PC-9 (cell line): ENCODE results near the gene STK39. TPM values are rescaled to one million over a fixed set of nuclear protein-coding genes. Genes with fewer than 3 reads are reported as not detected.
A peak's percentile ranks its signal among the peaks of the same experiment; 100 is the strongest.

Source experiments
- BruUV-seq: library from RNA; stranded (reverse); fragments of 400-500 nt; replicated peaks from 2 replicates; lab custom pipeline; 2021; lab: Mats Ljungman, UMichigan
- CTCF ChIA-PET: fragments of 300-600 bp; sonication (Branson Sonifier 250); formaldehyde crosslinking; loops from one replicate; lab custom pipeline; 2022; ENCODE audit warnings: antibody characterized with exemption; lab: Charles Lee
- POLR2A ChIA-PET: fragments of 300-600 bp; sonication (Branson Sonifier 250); formaldehyde crosslinking; loops from one replicate; lab custom pipeline; 2022; ENCODE audit warnings: antibody characterized with exemption; ENCODE audit not compliant: unreplicated experiment; lab: Charles Lee
- DNase-seq, 2 experiments: peaks; one replicate each; pipeline versions ENCODE4 v3.0.0 to v3.0.0-alpha.2; 2015 to 2022; ENCODE audit warnings: mixed read lengths in 1 of 2
- H2AFZ ChIP-seq: fragments of 200-600 bp; sonication (generic); 2 replicates; pipeline ENCODE4 v1.8.1; 2017; ENCODE audit warnings: antibody characterized with exemption
- H3F3A ChIP-seq: fragments of 200-600 bp; sonication (generic); 2 replicates; pipeline ENCODE4 v1.8.1; 2017; ENCODE audit warnings: antibody characterized with exemption, mild to moderate bottlenecking, low read depth; ENCODE audit not compliant: insufficient read depth
- H3K27ac ChIP-seq: fragments of 200-600 bp; sonication (generic); 2 replicates; pipeline ENCODE4 v1.6.1; 2016; ENCODE audit warnings: mixed run types
- H3K27me3 ChIP-seq: fragments of 200-600 bp; sonication (generic); 2 replicates; pipeline ENCODE4 v1.6.1; 2016; ENCODE audit warnings: low read depth, mixed run types; ENCODE audit not compliant: insufficient read depth
- H3K36me3 ChIP-seq: fragments of 200-600 bp; sonication (generic); 2 replicates; pipeline ENCODE4 v1.6.1; 2016; ENCODE audit warnings: low read depth, mixed run types
- H3K4me1 ChIP-seq: fragments of 200-600 bp; sonication (generic); replicated peaks from 2 replicates; pipeline ENCODE4 v1.6.1; 2016; ENCODE audit warnings: mixed run types; ENCODE audit not compliant: insufficient read depth
- H3K4me2 ChIP-seq: fragments of 200-600 bp; sonication (generic); 2 replicates; pipeline ENCODE4 v1.6.1; 2017; ENCODE audit warnings: mixed run types
- H3K4me3 ChIP-seq: fragments of 200-600 bp; sonication (generic); 2 replicates; pipeline ENCODE4 v1.6.1; 2016; ENCODE audit warnings: mixed run types
- H3K79me2 ChIP-seq: fragments of 200-600 bp; sonication (generic); 2 replicates; pipeline ENCODE4 v1.6.1; 2017; ENCODE audit warnings: low read depth, mixed run types
- H3K9me2 ChIP-seq: fragments of 200-600 bp; sonication (generic); 2 replicates; pipeline ENCODE4 v1.8.1; 2017; ENCODE audit warnings: mild to moderate bottlenecking; ENCODE audit not compliant: insufficient read depth
- H3K9me3 ChIP-seq: fragments of 200-600 bp; sonication (generic); 2 replicates; pipeline ENCODE4 v1.8.1; 2016; ENCODE audit warnings: low read depth; ENCODE audit not compliant: insufficient read depth
- H4K20me1 ChIP-seq: fragments of 200-600 bp; sonication (generic); 2 replicates; pipeline ENCODE4 v1.8.1; 2017; ENCODE audit not compliant: insufficient read depth
- EZH2 ChIP-seq: fragments of 200-600 bp; sonication (generic); IDR thresholded peaks from 2 replicates; pipeline ENCODE4 v1.8.0; 2017; ENCODE audit warnings: antibody characterized with exemption, low read depth
- intact Hi-C: fragments of 100-400 bp; cut with micrococcal nuclease; formaldehyde crosslinking; loops from one replicate; pipeline ENCODE4 v1.10.0; 2022; ENCODE audit not compliant: unreplicated experiment
- total RNA-seq: library from RNA; stranded (reverse); gene quantifications from 2 replicates; pipeline ENCODE4 v1.2.3, GENCODE V29; 2021
- TF ChIP-seq, protein P1 (sequence below): fragments of 200-600 bp; sonication (generic); conservative IDR thresholded peaks from 2 replicates; pipeline ENCODE4 v1.6.1; 2017; ENCODE audit warnings: mixed run types, antibody characterized with exemption, mild to moderate bottlenecking, moderate library complexity

STK39 gene
- total RNA-seq, 1 experiment from 2014 or later: 14.5 TPM

DNA sequence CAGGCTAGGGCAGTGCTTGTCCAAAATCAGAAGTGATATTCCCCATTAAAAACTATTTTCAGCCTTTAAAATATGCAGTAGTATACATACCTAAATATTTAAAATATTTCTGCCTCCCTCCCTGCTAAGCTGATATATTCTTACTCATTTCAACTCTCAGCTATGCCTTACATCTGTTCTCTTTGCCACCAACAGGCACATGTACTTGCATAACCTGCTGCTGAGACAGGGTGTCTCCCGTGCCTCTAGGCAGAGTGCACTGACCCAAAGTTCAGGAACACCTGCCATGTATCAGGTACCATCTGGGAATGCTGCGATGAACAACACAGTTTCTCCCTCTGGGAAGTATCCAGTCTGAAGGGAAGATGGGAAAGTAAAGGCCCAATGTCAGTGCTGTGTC, 91.7 kb downstream of the STK39 start:
- CTCF ChIA-PET: no interaction called here
- peak in 1 of 2 experiments; percentile 66 for DNase-seq
- Histone ChIP-seq H3K36me3 (no peaks in the 10 kb centered on the region; the same call in none of the 2 replicates), H3K4me3 (no peak overlapping the region), H3F3A (peaks cover 14% of the 10 kb centered on the region; the same call in 1 of the 2 replicates), H2AFZ (no peak overlapping the region), H3K79me2 (0 out of 2 replicates have a peak, but pooled peaks cover 5% of the 10 kb centered on the region), H3K4me1 (peaks cover 36% of the 10 kb centered on the region), H3K27me3 (no peaks in the 10 kb centered on the region), H4K20me1 (no peaks in the 10 kb centered on the region), H3K4me2 (no peak overlapping the region), H3K9me2 (no peaks in the 10 kb centered on the region), H3K9me3 (no peaks in the 10 kb centered on the region), H3K27ac (peak overlapping the region; percentile 81)
- TF ChIP-seq, protein P1, sequence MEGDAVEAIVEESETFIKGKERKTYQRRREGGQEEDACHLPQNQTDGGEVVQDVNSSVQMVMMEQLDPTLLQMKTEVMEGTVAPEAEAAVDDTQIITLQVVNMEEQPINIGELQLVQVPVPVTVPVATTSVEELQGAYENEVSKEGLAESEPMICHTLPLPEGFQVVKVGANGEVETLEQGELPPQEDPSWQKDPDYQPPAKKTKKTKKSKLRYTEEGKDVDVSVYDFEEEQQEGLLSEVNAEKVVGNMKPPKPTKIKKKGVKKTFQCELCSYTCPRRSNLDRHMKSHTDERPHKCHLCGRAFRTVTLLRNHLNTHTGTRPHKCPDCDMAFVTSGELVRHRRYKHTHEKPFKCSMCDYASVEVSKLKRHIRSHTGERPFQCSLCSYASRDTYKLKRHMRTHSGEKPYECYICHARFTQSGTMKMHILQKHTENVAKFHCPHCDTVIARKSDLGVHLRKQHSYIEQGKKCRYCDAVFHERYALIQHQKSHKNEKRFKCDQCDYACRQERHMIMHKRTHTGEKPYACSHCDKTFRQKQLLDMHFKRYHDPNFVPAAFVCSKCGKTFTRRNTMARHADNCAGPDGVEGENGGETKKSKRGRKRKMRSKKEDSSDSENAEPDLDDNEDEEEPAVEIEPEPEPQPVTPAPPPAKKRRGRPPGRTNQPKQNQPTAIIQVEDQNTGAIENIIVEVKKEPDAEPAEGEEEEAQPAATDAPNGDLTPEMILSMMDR: no peak
- no peak for TF ChIP-seq EZH2
- BruUV-seq: no TSS peak
- intact Hi-C loops: no loop called here
- POLR2A ChIA-PET: no interaction called here

DNA sequence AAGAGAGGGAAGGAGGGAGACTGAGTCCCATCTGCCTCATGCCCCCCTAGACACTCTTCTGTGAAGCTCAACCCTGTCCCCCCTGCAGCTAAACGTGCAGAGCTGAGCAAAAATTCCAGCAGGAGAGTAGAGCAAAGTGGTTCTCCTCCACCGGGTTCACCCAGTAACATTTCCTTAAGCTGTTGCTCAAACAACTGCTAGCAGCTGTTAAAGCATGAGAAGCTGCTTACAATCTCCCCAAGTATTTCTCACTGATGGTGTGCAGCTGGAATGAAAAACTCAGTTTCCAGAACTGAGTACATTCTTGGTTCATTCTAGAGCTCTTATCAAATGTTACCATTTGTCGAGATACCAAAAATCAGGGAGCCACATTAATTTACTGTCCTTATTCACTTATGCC, 92.3 kb downstream of the STK39 start:
- H4K20me1 ChIP-seq: no peaks in the 10 kb centered on the region
- intact Hi-C loops: no loop called here
- peaks cover 36% of the 10 kb centered on the region for H3K4me1 ChIP-seq
- no peak overlapping the region for H3K27ac ChIP-seq
- H3K9me3 ChIP-seq: no peaks in the 10 kb centered on the region
- no peak for DNase-seq
- peaks cover 14% of the 10 kb centered on the region; the same call in 1 of the 2 replicates for H3F3A ChIP-seq
- H2AFZ ChIP-seq: no peak overlapping the region
- CTCF ChIA-PET: no interaction called here
- H3K79me2 ChIP-seq: 0 out of 2 replicates have a peak, but pooled peaks cover 5% of the 10 kb centered on the region
- no peaks in the 10 kb centered on the region for H3K9me2 ChIP-seq
- no TSS peak for BruUV-seq
- H3K27me3 ChIP-seq: no peaks in the 10 kb centered on the region
- POLR2A ChIA-PET: no interaction called here
- no peak overlapping the region for H3K4me3 ChIP-seq
- no peak overlapping the region for H3K4me2 ChIP-seq
- TF ChIP-seq, protein P1: no peak
- TF ChIP-seq EZH2: no peak
- no peaks in the 10 kb centered on the region; the same call in none of the 2 replicates for H3K36me3 ChIP-seq

DNA sequence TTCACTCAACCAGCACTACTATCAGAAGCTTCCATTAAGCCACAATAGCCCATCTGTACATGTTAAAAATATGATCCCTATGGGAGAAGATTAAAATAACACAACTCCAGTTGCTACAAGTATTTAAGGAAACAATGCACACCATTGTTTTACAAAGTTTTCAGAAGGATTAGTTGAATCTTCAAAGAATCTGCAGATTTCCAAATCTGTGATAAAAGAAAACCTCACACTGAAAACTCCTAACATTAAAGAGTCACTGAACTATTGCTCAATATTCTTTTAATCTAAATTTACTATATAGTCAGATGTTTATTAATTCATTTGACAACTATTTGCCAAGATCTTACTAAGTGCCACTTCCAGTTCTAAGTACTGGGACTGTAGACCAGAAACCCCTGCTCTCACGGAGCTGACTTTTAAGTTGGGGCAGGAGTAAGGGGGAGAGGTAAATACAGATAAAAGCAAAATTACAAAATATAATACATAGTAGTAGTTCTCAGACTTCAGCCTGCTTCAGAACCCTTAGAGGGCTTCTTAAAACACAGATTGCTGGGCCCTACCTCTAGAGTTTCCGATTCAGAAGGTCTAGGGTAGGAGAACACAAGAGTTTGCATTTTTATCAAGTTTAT, 94.4 kb downstream of the STK39 start:
- Histone ChIP-seq H3K4me2 (no peak overlapping the region), H3K9me2 (no peaks in the 10 kb centered on the region), H3F3A (no peaks in the 10 kb centered on the region; the same call in 1 of the 2 replicates), H3K4me3 (no peak overlapping the region), H3K9me3 (no peaks in the 10 kb centered on the region), H3K27ac (no peak overlapping the region), H3K79me2 (peaks cover 5% of the 10 kb centered on the region; the same call in 1 of the 2 replicates), H3K4me1 (peaks cover 27% of the 10 kb centered on the region), H3K27me3 (no peaks in the 10 kb centered on the region), H3K36me3 (no peaks in the 10 kb centered on the region; the same call in none of the 2 replicates), H4K20me1 (no peaks in the 10 kb centered on the region), H2AFZ (no peak overlapping the region)
- intact Hi-C loops: no loop called here
- no TSS peak for BruUV-seq
- ChIA-PET POLR2A (no interaction called here), CTCF (no interaction called here)
- no peak for DNase-seq
- TF ChIP-seq, protein P1: no peak
- TF ChIP-seq EZH2: no peak
